Measurements from ENCODE around the gene FCN2. TPM values are rescaled to one million over a fixed set of nuclear protein-coding genes. Genes with fewer than 3 reads are reported as not detected.

Gene FCN2
- polyA plus RNA-seq, 2 of the 4 experiments (the other 2 are of a cell fraction) = not detected

GRCh38 chr9:134913713-134914500, 33.3 kb downstream of the FCN2 start:
- DNase-seq (ENCODE audit: low read depth in 1 of 2, low spot score in 1 of 2) (no peak), ATAC-seq (no peak), FAIRE-seq (no peak)
- ChIA-PET POLR2A (no interaction called here), CTCF (no interaction called here)
- WGBS (ENCODE audit: missing lambda C conversion rate) = 53% methylated on average over 22 of the region's 23 CpGs
- H3K27ac ChIP-seq = no peak overlapping the region
- no peak overlapping the region for H3K4me2 ChIP-seq
- no peaks in the 10 kb centered on the region for H3K4me1 ChIP-seq
- no peak overlapping the region for H3K4me3 ChIP-seq
- no peak for TF ChIP-seq GATA3 (IDR thresholded peaks at IDR 0.05; ENCODE audit: borderline replicate concordance)
- no peak for TF ChIP-seq CHD2 (IDR thresholded peaks at IDR 0.05; ENCODE audit: low read length, partially characterized antibody)
- no peak for TF ChIP-seq MAX (IDR thresholded peaks at IDR 0.05)
- TF ChIP-seq RNF2 (IDR thresholded peaks at IDR 0.05; ENCODE audit: borderline replicate concordance, low read depth) = no peak
- TF ChIP-seq SREBF2 (IDR thresholded peaks at IDR 0.05) = no peak
- TF ChIP-seq CHD4 (IDR thresholded peaks at IDR 0.05; ENCODE audit: borderline replicate concordance) = no peak
- no peak for TF ChIP-seq NFE2L2 (conservative IDR thresholded peaks at IDR 0.05; ENCODE audit: low read length)
- no peak for TF ChIP-seq ESRRA (IDR thresholded peaks at IDR 0.05; ENCODE audit: borderline replicate concordance, low read length)
- no peak for TF ChIP-seq NPAS2 (CRISPR knock-in tag; IDR thresholded peaks at IDR 0.05; ENCODE audit: borderline replicate concordance)
- peaks cover 3% of the 10 kb centered on the region for H3K9me3 ChIP-seq

- TF ChIP-seq EHMT2 (IDR thresholded peaks at IDR 0.05; ENCODE audit: low read depth) (no peak), TP53 (CRISPR knock-in tag; IDR thresholded peaks at IDR 0.05) (no peak), RNF2 (IDR thresholded peaks at IDR 0.05; ENCODE audit: borderline replicate concordance, low read depth) (no peak), NPAS2 (CRISPR knock-in tag; IDR thresholded peaks at IDR 0.05; ENCODE audit: borderline replicate concordance) (no peak), RAD21 (conservative IDR thresholded peaks at IDR 0.05 in 1 of 2, IDR thresholded peaks at IDR 0.05 in 1 of 2) (no peak), CHD2 (IDR thresholded peaks at IDR 0.05; ENCODE audit: low read length, partially characterized antibody) (no peak), BHLHE40 (IDR thresholded peaks at IDR 0.05; ENCODE audit: low read depth, low read length) (no peak)
- FAIRE-seq = no peak
- DNase-seq (ENCODE audit: low read depth in 1 of 2, low spot score in 1 of 2) = no peak
- Histone ChIP-seq H3K9me3 (peaks cover 8% of the 10 kb centered on the region), H3K4me3 (no peak overlapping the region), H3K4me2 (no peak overlapping the region), H3K27ac (no peak overlapping the region), H3K4me1 (no peaks in the 10 kb centered on the region)
- ChIA-PET CTCF (no interaction called here), POLR2A (no interaction called here)
- 36% methylated on average over 7 of the region's 7 CpGs for WGBS (ENCODE audit: missing lambda C conversion rate)
- ATAC-seq = no peak
Measured at GRCh38 chr9:134914501-134914834, 33.9 kb downstream of the FCN2 start.

- WGBS (ENCODE audit: missing lambda C conversion rate) = 39% methylated on average over 13 of the region's 26 CpGs
- no peak for FAIRE-seq
- no peak for DNase-seq (ENCODE audit: low read depth in 1 of 2, low spot score in 1 of 2)
- ATAC-seq = no peak
- no peaks in the 10 kb centered on the region for H3K4me1 ChIP-seq
- H3K4me3 ChIP-seq = no peak overlapping the region
- CTCF ChIA-PET = interaction anchor here (1.0 to 1.3 kb wide), 2 partner anchors 15 to 168 kb away, joined by 3 to 4 read pairs; no protein-coding TSS in a partner anchor
- H3K9me3 ChIP-seq = peaks cover 16% of the 10 kb centered on the region
- H3K4me2 ChIP-seq = no peak overlapping the region
- H3K27ac ChIP-seq = no peak overlapping the region
- POLR2A ChIA-PET = no interaction called here
- TF ChIP-seq RARB (CRISPR knock-in tag; IDR thresholded peaks at IDR 0.05) = no peak
- TF ChIP-seq CTCF (IDR thresholded peaks at IDR 0.05) = no peak
- no peak for TF ChIP-seq HOXB13 (CRISPR knock-in tag; IDR thresholded peaks at IDR 0.05; ENCODE audit: low read depth)
- no peak for TF ChIP-seq FOSB (CRISPR knock-in tag; IDR thresholded peaks at IDR 0.05)
- no peak for TF ChIP-seq RFX5 (IDR thresholded peaks at IDR 0.05)
- no peak for TF ChIP-seq JUN (IDR thresholded peaks at IDR 0.05)
- no peak for TF ChIP-seq ATOH8 (CRISPR knock-in tag; IDR thresholded peaks at IDR 0.05; ENCODE audit: low read depth)
- no peak for TF ChIP-seq GATA3 (IDR thresholded peaks at IDR 0.05; ENCODE audit: borderline replicate concordance)
- no peak for TF ChIP-seq KDM5A (IDR thresholded peaks at IDR 0.05)
- no peak for TF ChIP-seq REST (IDR thresholded peaks at IDR 0.05)
- no peak for TF ChIP-seq CHD4 (IDR thresholded peaks at IDR 0.05; ENCODE audit: borderline replicate concordance)
- TF ChIP-seq NR3C1 (IDR thresholded peaks at IDR 0.05) = no peak
- TF ChIP-seq ZC3H11A (IDR thresholded peaks at IDR 0.05) = no peak
- TF ChIP-seq MAZ (IDR thresholded peaks at IDR 0.05; ENCODE audit: borderline replicate concordance, low read depth, low read length) = no peak
- TF ChIP-seq SREBF2 (IDR thresholded peaks at IDR 0.05) = no peak
- no peak for TF ChIP-seq CHD2 (IDR thresholded peaks at IDR 0.05; ENCODE audit: low read length, partially characterized antibody)
Measured at GRCh38 chr9:134915046-134915985, 34.7 kb downstream of the FCN2 start.

Data from A549 (cell line).